ENCODE measurements around the gene CCDC141.
"Not testable (repeated sequence)": the region's sequence is repeated elsewhere in the genome, so short reads cannot be mapped to it uniquely, and the experiment has no call there.

CCDC141 gene

DNA sequence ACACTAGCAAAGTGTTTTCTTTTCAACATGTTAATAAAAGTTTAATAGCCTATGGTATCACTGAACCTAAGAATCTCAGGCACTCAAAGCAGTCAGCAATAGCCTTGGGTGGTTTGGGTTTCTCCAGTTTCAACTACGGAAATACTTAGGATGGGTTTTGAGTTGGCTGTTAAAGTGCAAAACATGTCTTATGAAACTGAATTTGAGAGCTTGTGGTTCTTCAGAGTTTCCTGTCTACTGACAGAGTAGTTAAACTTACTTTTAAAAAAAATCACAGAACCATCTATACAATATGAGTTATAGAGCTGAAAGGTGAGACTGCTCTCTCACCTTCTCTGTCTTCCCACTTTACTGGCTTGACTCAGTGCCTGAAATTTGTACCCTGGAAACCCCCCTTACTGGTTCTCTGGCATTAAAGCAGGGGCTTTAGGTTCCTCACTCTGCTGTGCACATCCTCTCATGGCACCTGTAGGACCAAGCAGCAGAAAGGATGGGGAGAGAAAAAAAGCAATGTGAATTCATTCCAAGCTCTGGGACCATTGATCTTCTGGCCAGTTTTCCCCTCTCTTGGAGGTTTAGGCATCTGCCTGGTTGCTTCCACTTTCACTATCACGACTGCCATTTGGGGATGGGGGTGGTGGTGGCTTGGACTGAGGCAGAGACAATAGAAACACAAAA, 18.1 kb downstream of the CCDC141 start:
- peak; percentile 56 for DNase-seq

- no peak for DNase-seq
These were observed 25.5 kb downstream of the CCDC141 start for GRCh38 chr2:179024445-179024844.

DNA sequence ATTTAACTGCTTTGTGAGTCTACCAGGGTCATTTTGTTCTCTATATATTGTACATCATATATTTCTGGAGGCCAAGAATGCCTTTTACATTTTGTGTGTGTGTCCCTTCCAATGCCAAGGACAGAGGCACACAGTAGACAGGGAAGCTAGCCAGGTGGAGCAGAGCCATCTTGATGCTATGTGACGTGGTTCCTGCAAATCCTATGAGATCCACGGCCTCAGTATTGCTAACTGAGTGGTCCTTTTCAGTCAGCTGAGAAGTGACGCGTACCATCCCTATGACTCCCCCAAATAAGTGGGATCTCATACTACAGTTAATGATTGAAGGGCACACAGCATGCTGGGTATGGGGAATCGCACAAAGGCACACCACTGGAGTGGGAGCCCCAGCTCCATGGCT, 27.3 kb downstream of the CCDC141 start:
- DNase-seq: no peak

DNA sequence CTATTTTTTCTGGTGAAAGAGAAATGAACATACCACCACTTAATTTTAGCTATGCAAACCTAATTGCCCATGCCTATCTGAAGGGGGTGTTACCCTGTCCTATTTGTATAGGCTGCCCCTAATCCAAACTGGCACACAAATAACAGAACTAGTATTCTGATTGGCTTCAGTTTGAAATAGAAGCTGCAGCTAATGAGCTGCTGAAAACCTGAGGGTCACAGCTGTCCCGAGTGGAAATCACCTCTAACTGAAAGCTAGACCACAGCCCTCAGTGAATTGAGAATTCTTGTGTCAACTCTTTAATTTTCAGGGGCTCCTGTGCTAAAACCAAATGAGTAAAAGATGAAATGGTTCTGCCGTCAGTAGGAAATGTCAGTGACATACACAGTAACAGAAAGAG, 28.7 kb downstream of the CCDC141 start:
- DNase-seq: no peak

- no peak for DNase-seq
These were observed 29.7 kb downstream of the CCDC141 start for GRCh38 chr2:179020156-179020750.

GRCh38 chr2:179019260-179019659, 30.7 kb downstream of the CCDC141 start:
- no peak for DNase-seq

DNA sequence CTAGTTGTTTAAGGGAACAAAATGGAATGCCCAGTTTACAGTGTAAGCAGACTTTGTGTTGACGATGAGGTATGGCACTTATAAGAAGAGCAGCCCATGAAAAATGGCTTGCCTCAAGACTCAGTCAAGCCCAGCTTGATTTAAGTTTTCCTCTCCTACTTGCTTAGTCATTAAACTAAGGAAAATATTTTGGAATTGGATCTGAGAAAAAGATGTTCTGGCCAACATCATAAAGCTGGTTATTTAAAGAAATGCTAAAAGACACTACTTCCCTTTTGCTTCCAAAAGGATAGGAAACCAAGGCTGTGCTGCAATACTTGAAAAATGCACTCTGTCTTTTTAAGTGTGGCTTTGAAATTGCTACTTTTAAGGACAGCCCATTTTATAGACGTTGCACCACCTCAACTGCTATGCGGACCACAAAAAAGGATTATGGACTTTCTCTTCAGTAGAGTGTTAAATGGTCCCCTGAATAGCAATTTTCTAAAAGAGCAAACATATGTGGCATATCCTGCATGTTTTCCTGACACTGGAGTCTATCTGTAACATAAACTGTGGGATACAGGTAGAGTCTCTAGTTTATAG, 32.1 kb downstream of the CCDC141 start:
- DNase-seq: no peak

- DNase-seq: not testable (repeated sequence)
These were observed 35.7 kb downstream of the CCDC141 start for GRCh38 chr2:179014189-179014588.

DNA sequence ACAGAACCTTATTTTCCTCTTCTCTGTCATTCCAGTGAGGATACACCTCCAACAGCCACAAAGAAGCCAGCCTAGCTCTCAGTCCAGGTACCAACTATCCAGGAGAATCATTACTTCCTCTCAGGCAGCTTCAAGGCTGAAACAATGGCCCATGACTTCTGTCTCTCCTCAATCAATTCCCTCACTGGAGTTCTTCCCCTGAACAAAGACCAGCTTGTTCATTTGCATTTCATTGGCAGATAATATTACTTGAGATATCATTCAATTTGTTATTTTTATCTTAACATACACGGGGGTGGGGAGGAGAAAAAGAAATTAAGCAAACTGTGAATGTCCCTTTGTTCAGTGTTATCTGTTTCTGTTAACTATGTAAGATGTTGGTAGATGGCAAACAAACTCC, 44.0 kb downstream of the CCDC141 start:
- no peak for DNase-seq

DNA sequence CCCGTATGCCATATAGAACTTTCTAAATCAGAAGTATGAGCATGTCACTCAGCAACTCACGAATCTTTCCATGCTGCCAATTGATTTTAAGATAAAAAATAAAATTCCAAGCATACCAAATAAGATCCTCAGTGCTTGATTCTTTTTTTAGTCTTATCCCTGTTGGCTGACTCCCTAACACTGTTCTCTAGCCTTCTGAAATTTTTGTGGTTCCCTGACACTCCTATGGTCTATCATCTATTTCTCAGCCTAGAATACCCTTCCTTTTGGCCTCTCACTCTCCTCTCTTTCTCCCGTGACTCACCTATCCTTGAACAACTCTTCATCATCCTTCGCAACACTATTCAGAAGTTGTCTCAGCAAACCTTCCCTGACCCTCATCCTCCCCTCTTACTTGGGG, 50.5 kb downstream of the CCDC141 start:
- DNase-seq: no peak

GRCh38 chr2:178998539-178998938, 51.4 kb downstream of the CCDC141 start:
- DNase-seq: no peak

- DNase-seq: no peak
These were observed 52.5 kb downstream of the CCDC141 start for GRCh38 chr2:178997477-178997876.

GRCh38 chr2:178997067-178997466, 52.9 kb downstream of the CCDC141 start:
- no peak for DNase-seq

DNA sequence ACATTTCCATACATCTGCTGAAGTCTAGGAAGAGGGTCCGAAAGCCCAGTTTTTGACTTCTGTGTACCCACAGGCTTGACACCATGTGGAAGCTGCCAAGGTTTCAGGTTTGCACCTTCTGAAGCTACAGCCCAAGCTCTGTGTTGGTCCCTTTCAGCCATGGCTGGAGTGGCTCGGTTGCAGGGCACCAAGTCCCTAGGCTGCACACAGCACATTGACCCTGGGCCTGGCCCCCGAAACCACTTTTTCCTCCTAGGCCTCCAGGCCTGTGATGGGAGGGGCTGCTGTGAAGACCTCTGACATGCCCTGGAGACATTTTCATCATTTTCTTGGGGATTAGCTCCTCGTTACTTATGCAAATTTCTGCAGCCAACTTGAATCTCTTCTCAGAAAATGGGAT, 55.7 kb downstream of the CCDC141 start:
- DNase-seq: no peak

- no peak for DNase-seq
These were observed 56.1 kb downstream of the CCDC141 start for GRCh38 chr2:178993788-178994187.

GRCh38 chr2:178992719-178993118, 57.2 kb downstream of the CCDC141 start:
- DNase-seq: not testable (repeated sequence)

GRCh38 chr2:178990533-178991241, 59.2 kb downstream of the CCDC141 start:
- DNase-seq: no peak

DNA sequence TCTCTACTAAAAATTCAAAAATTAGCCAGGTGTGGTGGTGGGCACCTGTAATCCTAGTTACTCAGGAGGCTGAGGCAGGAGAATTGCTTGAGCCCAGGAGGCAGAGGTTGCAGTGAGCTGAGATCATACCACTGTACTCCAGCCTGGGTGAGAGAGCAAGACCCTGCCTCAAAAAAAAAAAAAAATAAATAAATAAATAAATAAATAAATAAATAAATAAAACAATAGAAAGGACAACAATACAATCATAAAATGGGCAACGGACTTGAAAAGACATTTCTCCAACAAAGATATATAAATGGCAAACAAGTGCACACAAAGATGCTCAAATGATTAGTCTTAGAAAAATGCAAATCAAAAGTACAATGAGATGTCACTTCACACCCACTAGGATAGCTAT, 60.5 kb downstream of the CCDC141 start:
- not testable (repeated sequence) for DNase-seq

- not testable (repeated sequence) for DNase-seq
These were observed 67.3 kb downstream of the CCDC141 start for GRCh38 chr2:178982652-178983051.

GRCh38 chr2:178980815-178981214, 69.1 kb downstream of the CCDC141 start:
- DNase-seq: no peak

GRCh38 chr2:178978667-178979066, 71.3 kb downstream of the CCDC141 start:
- no peak for DNase-seq

DNA sequence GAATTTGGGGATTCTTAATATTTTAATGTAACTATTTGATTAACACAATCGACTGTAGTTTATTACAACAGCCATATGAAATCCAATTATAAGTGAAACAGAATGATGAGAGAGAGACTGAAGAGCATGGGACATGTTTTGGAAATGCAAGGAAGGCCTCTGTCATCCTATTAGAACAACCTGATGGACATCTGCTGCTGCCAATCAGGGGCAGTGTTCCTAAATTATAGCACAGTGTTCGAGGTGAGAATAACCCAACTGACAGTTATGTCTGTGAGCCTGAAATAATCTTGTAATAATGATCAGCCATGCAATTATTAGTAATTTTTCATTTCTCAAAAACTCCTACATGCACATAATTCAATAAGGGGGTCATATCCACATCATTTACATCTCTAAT, 73.6 kb downstream of the CCDC141 start:
- no peak for DNase-seq

DNA sequence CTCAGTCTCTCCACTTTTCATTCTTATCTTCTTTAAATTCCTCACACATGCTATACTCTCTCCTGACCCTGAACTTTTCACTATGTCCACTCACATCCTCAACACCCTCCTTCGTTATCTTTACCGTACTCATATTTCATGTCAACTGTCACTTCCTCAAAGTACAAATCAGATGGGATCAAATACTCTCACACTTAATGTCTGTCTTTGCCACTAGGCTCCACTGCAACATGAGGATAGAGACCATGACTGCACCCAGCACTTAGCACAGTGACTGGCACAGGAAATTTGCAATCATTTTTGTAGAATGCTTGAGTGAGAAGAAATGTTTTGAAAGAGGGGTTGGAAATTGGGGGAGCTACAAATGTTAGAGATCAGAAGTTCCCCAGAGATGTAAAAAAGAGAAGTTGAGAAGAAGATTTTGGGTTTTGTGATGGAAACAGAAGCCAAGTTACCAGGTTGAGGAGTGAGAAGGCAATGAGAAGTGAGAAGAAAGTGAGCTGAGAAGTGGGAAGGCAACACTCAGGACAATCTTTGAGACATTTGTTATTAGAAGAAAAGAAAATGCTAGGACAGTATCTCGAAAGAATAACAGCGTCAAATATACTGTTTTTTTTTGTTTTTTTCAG, 87.0 kb downstream of the CCDC141 start:
- DNase-seq: no peak
